HG03108 (cell line): Measurements from ENCODE around the gene TSR3.

Experiments
- ATAC-seq: cut with Tn5 transposase; IDR thresholded peaks from one replicate; pipeline ENCODE4 v1.9.1; 2021; ENCODE audit warnings: moderate library complexity; ENCODE audit not compliant: unreplicated experiment

The TSR3 gene

GRCh38 chr16:1311212-1311737 is 40.4 kb downstream of the TSR3 start:
- no peak for ATAC-seq

- ATAC-seq = no peak
These were observed 40.9 kb downstream of the TSR3 start for GRCh38 chr16:1310832-1311200.

- peak; percentile 14 for ATAC-seq
These were observed 41.5 kb downstream of the TSR3 start for GRCh38 chr16:1309888-1310831.

- peak; percentile 40 for ATAC-seq
These were observed 42.4 kb downstream of the TSR3 start, which contains the start of gene UBE2I for GRCh38 chr16:1308977-1309885. Gene UBE2I (plus strand): TSS chr16:1309636. CDS start chr16:1314031, 4,395 bp downstream.

- no peak for ATAC-seq
These were observed 43.4 kb downstream of the TSR3 start for GRCh38 chr16:1308036-1308976.

GRCh38 chr16:1306334-1306733 is 45.3 kb downstream of the TSR3 start:
- ATAC-seq = no peak

GRCh38 chr16:1305823-1306222 is 45.9 kb downstream of the TSR3 start:
- ATAC-seq = no peak

- ATAC-seq = no peak
These were observed 50.1 kb downstream of the TSR3 start for GRCh38 chr16:1301562-1301961.

GRCh38 chr16:1300664-1301476 is 50.8 kb downstream of the TSR3 start:
- ATAC-seq = no peak

- ATAC-seq = no peak
These were observed 51.8 kb downstream of the TSR3 start for GRCh38 chr16:1299868-1300203.
